IMR-90 (cell line): Measurements from ENCODE around the gene PPP3CA. TPM values are rescaled to one million over a fixed set of nuclear protein-coding genes. Genes with fewer than 3 reads are reported as not detected.
A peak's percentile ranks its signal among the peaks of the same experiment; 100 is the strongest.

Experiments used
- ATAC-seq: fragments of 200-7000 bp; cut with Tn5 transposase; 2 replicates; pipeline ENCODE4 v1.9.1; 2020; ENCODE audit warnings: low read depth, mild to moderate bottlenecking, moderate library complexity
- BruUV-seq: library from RNA; stranded (reverse); fragments of 400-500 nt; replicated peaks from 2 replicates; lab custom pipeline; 2021; lab: Mats Ljungman, UMichigan
- CTCF ChIA-PET: fragments of 300-600 bp; formaldehyde crosslinking; extraction: SDS; loops from one replicate; lab custom pipeline; 2021; ENCODE audit warnings: antibody characterized with exemption; lab: Yijun Ruan, JAX
- POLR2A ChIA-PET: fragments of 300-600 bp; sonication (Branson Sonifier 250); formaldehyde crosslinking; loops from one replicate; lab custom pipeline; 2022; ENCODE audit warnings: antibody characterized with exemption; ENCODE audit not compliant: unreplicated experiment; lab: Charles Lee
- DNase-seq: peaks from one replicate; pipeline ENCODE4 v3.0.0; 2013
- H2AFZ ChIP-seq: replicated peaks from 2 replicates; pipeline ENCODE3; 2013; ENCODE audit warnings: low read length, mild to moderate bottlenecking; ENCODE audit not compliant: poor library complexity
- H2AK5ac ChIP-seq: 2 replicates; pipeline ENCODE4 v1.6.1; 2013; ENCODE audit warnings: low read depth, low read length, inconsistent platforms
- H2AK9ac ChIP-seq: replicated peaks from 2 replicates; pipeline ENCODE3; 2013; ENCODE audit warnings: mild to moderate bottlenecking, low read depth, low read length, moderate library complexity; ENCODE audit not compliant: poor library complexity
- H2BK120ac ChIP-seq: 2 replicates; pipeline ENCODE4 v1.6.1; 2013; ENCODE audit warnings: low read depth, low read length, inconsistent platforms
- H2BK15ac ChIP-seq: 3 replicates; pipeline ENCODE4 v1.6.1; 2013; ENCODE audit warnings: low read depth, low read length, inconsistent platforms
- H2BK20ac ChIP-seq: 2 replicates; pipeline ENCODE4 v1.6.1; 2013; ENCODE audit warnings: low read depth, mild to moderate bottlenecking, inconsistent platforms, low read length, moderate library complexity
- H2BK5ac ChIP-seq: 2 replicates; pipeline ENCODE4 v1.6.1; 2013; ENCODE audit warnings: mild to moderate bottlenecking, low read depth, low read length, inconsistent platforms; ENCODE audit not compliant: poor library complexity, severe bottlenecking
- H3K14ac ChIP-seq: replicated peaks from 2 replicates; pipeline ENCODE4 v1.6.1; 2013; ENCODE audit warnings: low read depth, low read length, inconsistent platforms
- H3K18ac ChIP-seq: 2 replicates; pipeline ENCODE4 v1.6.1; 2013; ENCODE audit warnings: low read depth, low read length, control low read depth
- H3K23ac ChIP-seq: 2 replicates; pipeline ENCODE4 v1.6.1; 2013; ENCODE audit warnings: low read depth, low read length, inconsistent platforms
- H3K27ac ChIP-seq: 2 replicates; pipeline ENCODE4 v1.5.1; 2013; ENCODE audit warnings: mild to moderate bottlenecking, control low read depth, low read length; ENCODE audit not compliant: insufficient read depth
- H3K27me3 ChIP-seq: 2 replicates; pipeline ENCODE4 v1.6.1; 2013; ENCODE audit warnings: low read length; ENCODE audit not compliant: control insufficient read depth, insufficient read depth
- H3K36me3 ChIP-seq: 2 replicates; pipeline ENCODE4 v1.6.1; 2013; ENCODE audit warnings: low read length, mixed read lengths; ENCODE audit not compliant: control insufficient read depth, insufficient read depth
- H3K4ac ChIP-seq: 2 replicates; pipeline ENCODE4 v1.6.1; 2013; ENCODE audit warnings: low read depth, low read length, inconsistent platforms
- H3K4me1 ChIP-seq: 2 replicates; pipeline ENCODE4 v1.6.1; 2013; ENCODE audit warnings: low read length, mixed read lengths; ENCODE audit not compliant: control insufficient read depth, insufficient read depth
- H3K4me2 ChIP-seq: 2 replicates; pipeline ENCODE4 v1.6.1; 2013; ENCODE audit warnings: low read depth, mild to moderate bottlenecking, control low read depth, low read length, moderate library complexity
- H3K4me3 ChIP-seq: 2 replicates; pipeline ENCODE4 v1.5.1; 2013; ENCODE audit warnings: low read depth, mild to moderate bottlenecking, control low read depth, low read length, moderate library complexity; ENCODE audit not compliant: insufficient read depth
- H3K56ac ChIP-seq: 2 replicates; pipeline ENCODE4 v1.6.1; 2013; ENCODE audit warnings: low read length, inconsistent platforms; ENCODE audit not compliant: insufficient read depth; ENCODE audit errors: extremely low read depth
- H3K79me1 ChIP-seq, 2 experiments: 2 replicates each; pipeline ENCODE4 v1.6.1; 2013; ENCODE audit warnings: low read length in 2 of 2, inconsistent platforms in 1 of 2, low read depth in 1 of 2
- H3K9ac ChIP-seq: 2 replicates; pipeline ENCODE4 v1.6.1; 2013; ENCODE audit warnings: low read depth, low read length, control low read depth
- H3K9me1 ChIP-seq: 2 replicates; pipeline ENCODE4 v1.6.1; 2013; ENCODE audit warnings: low read length, inconsistent platforms; ENCODE audit not compliant: insufficient read depth
- H3K9me3 ChIP-seq: 2 replicates; pipeline ENCODE4 v1.6.1; 2013; ENCODE audit warnings: low read length; ENCODE audit not compliant: control insufficient read depth, insufficient read depth
- H4K20me1 ChIP-seq: 2 replicates; pipeline ENCODE4 v1.6.1; 2013; ENCODE audit warnings: low read length, inconsistent platforms; ENCODE audit not compliant: insufficient read depth
- H4K5ac ChIP-seq: 2 replicates; pipeline ENCODE4 v1.6.1; 2013; ENCODE audit warnings: mild to moderate bottlenecking, low read depth, low read length, control low read depth
- H4K8ac ChIP-seq, 2 experiments: 2 replicates each; pipeline ENCODE4 v1.6.1; 2013; ENCODE audit warnings: low read depth in 2 of 2, low read length in 2 of 2, control low read depth in 1 of 2, inconsistent platforms in 1 of 2
- H4K91ac ChIP-seq: 2 replicates; pipeline ENCODE4 v1.6.1; 2013; ENCODE audit warnings: low read depth, low read length, inconsistent platforms; ENCODE audit not compliant: insufficient read depth
- BHLHE40 ChIP-seq: fragments of 150-350 bp; IDR thresholded peaks from 2 replicates; pipeline ENCODE4 v1.6.1; 2016; ENCODE audit warnings: mild to moderate bottlenecking, low read depth, low read length
- CEBPB ChIP-seq: IDR thresholded peaks from 2 replicates; pipeline ENCODE4 v1.6.1; 2012; ENCODE audit warnings: low read depth, low read length, improper control_type of control experiment
- CHD1 ChIP-seq: IDR thresholded peaks from 2 replicates; pipeline ENCODE4 v1.6.1; 2012; ENCODE audit warnings: low read depth, low read length, improper control_type of control experiment
- CTCF ChIP-seq: conservative IDR thresholded peaks from 2 replicates; pipeline ENCODE4 v1.5.1; 2012; ENCODE audit warnings: mild to moderate bottlenecking, low read depth, low read length, improper control_type of control experiment
- FOS ChIP-seq: fragments of 150-350 bp; IDR thresholded peaks from 2 replicates; pipeline ENCODE4 v1.6.1; 2016; ENCODE audit warnings: low read depth, low read length
- MAFK ChIP-seq: IDR thresholded peaks from 2 replicates; pipeline ENCODE4 v1.6.1; 2012; ENCODE audit warnings: low read depth, low read length, improper control_type of control experiment
- MAZ ChIP-seq: IDR thresholded peaks from 2 replicates; pipeline ENCODE4 v1.6.1; 2012; ENCODE audit warnings: low read depth, mild to moderate bottlenecking, low read length, improper control_type of control experiment, moderate library complexity, borderline replicate concordance
- MXI1 ChIP-seq: IDR thresholded peaks from 2 replicates; pipeline ENCODE4 v1.6.1; 2012; ENCODE audit warnings: low read depth, mild to moderate bottlenecking, low read length, moderate library complexity, borderline replicate concordance
- NFE2L2 ChIP-seq: fragments of 150-350 bp; IDR thresholded peaks from 2 replicates; pipeline ENCODE4 v1.6.1; 2016; ENCODE audit warnings: low read depth, mild to moderate bottlenecking, low read length
- POLR2A ChIP-seq: IDR thresholded peaks from 2 replicates; pipeline ENCODE4 v1.6.1; 2012; ENCODE audit warnings: mild to moderate bottlenecking, low read depth, low read length
- RAD21 ChIP-seq: IDR thresholded peaks from 2 replicates; pipeline ENCODE4 v1.6.1; 2012; ENCODE audit warnings: low read length, improper control_type of control experiment
- RCOR1 ChIP-seq: IDR thresholded peaks from 2 replicates; pipeline ENCODE4 v1.6.1; 2012; ENCODE audit warnings: mild to moderate bottlenecking, low read length, improper control_type of control experiment; ENCODE audit not compliant: insufficient replicate concordance
- RFX5 ChIP-seq: IDR thresholded peaks from 2 replicates; pipeline ENCODE4 v1.8.0; 2012; ENCODE audit warnings: low read depth, mild to moderate bottlenecking, low read length, moderate library complexity
- SMC3 ChIP-seq: fragments of 150-350 bp; IDR thresholded peaks from 2 replicates; pipeline ENCODE4 v1.6.1; 2016; ENCODE audit warnings: low read depth, mild to moderate bottlenecking, antibody characterized with exemption, low read length, moderate library complexity
- USF2 ChIP-seq: fragments of 150-350 bp; IDR thresholded peaks from 2 replicates; pipeline ENCODE4 v1.6.1; 2017; ENCODE audit warnings: mild to moderate bottlenecking, antibody characterized with exemption, low read length, low read depth
- WGBS, 2 experiments: methylation state at CpG; one replicate each; pipeline versions ENCODE4 v1.1.5 to v1.1.7; 2013; ENCODE audit warnings: missing lambda C conversion rate in 2 of 2; ENCODE audit not compliant: insufficient read length in 1 of 2; ENCODE audit errors: extremely low coverage in 2 of 2; 5-methylcytosine and 5-hydroxymethylcytosine counted together
- dilution Hi-C: fragments of 300-500 bp; cut with HindIII; formaldehyde crosslinking; loops from one replicate; pipeline ENCODE4 v1.14.3; 2018; ENCODE audit warnings: low sequenced_read_pairs; ENCODE audit not compliant: unreplicated experiment
- in situ Hi-C: fragments of 300-500 bp; cut with MboI; formaldehyde crosslinking; loops from 3 replicates; pipeline ENCODE4 v1.14.3; 2019; ENCODE audit warnings: low sequenced_read_pairs, inconsistent platforms, mixed read lengths
- intact Hi-C: fragments of 100-400 bp; cut with micrococcal nuclease; formaldehyde crosslinking; loops from 2 replicates; pipeline ENCODE4 v1.10.0; 2022
- polyA plus RNA-seq, 3 experiments: library from polyadenylated mRNA; depleted of rRNA; stranded (reverse); fragments of >200 nt; gene quantifications; 2 replicates each; pipeline ENCODE4 v1.2.3, GENCODE V29; 2012; ENCODE audit warnings: low replicate concordance in 1 of 3
- total RNA-seq: library from RNA; depleted of rRNA; stranded (reverse); fragments of >200 nt; gene quantifications from 2 replicates; pipeline ENCODE4 v1.2.3, GENCODE V29; 2012
- TF ChIP-seq, protein P1 (sequence below): fragments of 150-350 bp; IDR thresholded peaks from 2 replicates; pipeline ENCODE4 v1.6.1; 2016; ENCODE audit warnings: low read depth, mild to moderate bottlenecking, low read length, moderate library complexity, borderline replicate concordance

Gene PPP3CA
- total and polyA plus RNA-seq, 2 of the 4 experiments (the other 2 are of a cell fraction) = 14.5 to 48.6 TPM

GRCh38 chr4:101230801-101231426 is 116.4 kb downstream of the PPP3CA start:
- H2AFZ ChIP-seq = no peak overlapping the region
- H3K27ac ChIP-seq = no peak overlapping the region
- intact Hi-C loops (no loop called here), in situ Hi-C loops (no loop called here), dilution Hi-C loops (no loop called here)
- BruUV-seq = no TSS peak
- TF ChIP-seq NFE2L2 (no peak), USF2 (no peak), POLR2A (no peak), RAD21 (no peak), CHD1 (no peak), CTCF (no peak), BHLHE40 (no peak), RCOR1 (no peak), MAZ (no peak), FOS (no peak), RFX5 (no peak), MAFK (no peak), MXI1 (no peak), CEBPB (no peak), SMC3 (no peak)
- TF ChIP-seq, protein P1, sequence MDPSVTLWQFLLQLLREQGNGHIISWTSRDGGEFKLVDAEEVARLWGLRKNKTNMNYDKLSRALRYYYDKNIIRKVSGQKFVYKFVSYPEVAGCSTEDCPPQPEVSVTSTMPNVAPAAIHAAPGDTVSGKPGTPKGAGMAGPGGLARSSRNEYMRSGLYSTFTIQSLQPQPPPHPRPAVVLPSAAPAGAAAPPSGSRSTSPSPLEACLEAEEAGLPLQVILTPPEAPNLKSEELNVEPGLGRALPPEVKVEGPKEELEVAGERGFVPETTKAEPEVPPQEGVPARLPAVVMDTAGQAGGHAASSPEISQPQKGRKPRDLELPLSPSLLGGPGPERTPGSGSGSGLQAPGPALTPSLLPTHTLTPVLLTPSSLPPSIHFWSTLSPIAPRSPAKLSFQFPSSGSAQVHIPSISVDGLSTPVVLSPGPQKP = no peak
- H2AK9ac ChIP-seq = no peak overlapping the region
- H2AK5ac ChIP-seq = no peak overlapping the region
- no peak overlapping the region for H4K5ac ChIP-seq
- DNase-seq = peak; percentile 5
- H3K23ac ChIP-seq = no peak overlapping the region
- H3K18ac ChIP-seq = no peak overlapping the region
- ATAC-seq = no peak
- no peak overlapping the region for H3K56ac ChIP-seq
- 100% methylated on average over 1 of the region's 3 CpGs; no CpG with 5 or more reads in 1 of the 2 experiments for WGBS, 2 experiments
- H4K91ac ChIP-seq = no peak overlapping the region
- H4K20me1 ChIP-seq = peaks cover 8% of the 10 kb centered on the region; the same call in 1 of the 2 replicates
- no peak overlapping the region for H4K8ac ChIP-seq
- H3K27me3 ChIP-seq = no peaks in the 10 kb centered on the region
- H3K9me1 ChIP-seq = no peaks in the 10 kb centered on the region
- no peak overlapping the region for H3K9ac ChIP-seq
- no peak overlapping the region for H2BK20ac ChIP-seq
- H3K36me3 ChIP-seq = no peaks in the 10 kb centered on the region
- no peak overlapping the region for H3K4ac ChIP-seq
- H3K4me3 ChIP-seq = no peak overlapping the region
- 0 out of 2 replicates have a peak overlapping the region, but pooled peaks have one; percentile 9 for H3K14ac ChIP-seq
- H2BK15ac ChIP-seq = no peak overlapping the region
- ChIA-PET CTCF (interaction anchor here (0.9 kb wide), 1 partner anchor 46 kb away, joined by 3 read pairs; no protein-coding TSS in a partner anchor), POLR2A (no interaction called here)
- peaks cover 3% of the 10 kb centered on the region; the same call in 1 of the 2 replicates for H3K9me3 ChIP-seq
- H2BK5ac ChIP-seq = no peak overlapping the region
- peaks cover 2% of the 10 kb centered on the region for H3K4me1 ChIP-seq
- H2BK120ac ChIP-seq = no peak overlapping the region
- peaks cover 30 to 42% of the 10 kb centered on the region in 2 experiments for H3K79me1 ChIP-seq
- H3K4me2 ChIP-seq = no peak overlapping the region
